Dermis microvascular lymphatic vessel endothelial cell (primary cell): ENCODE data around the gene TOB1. TPM values are rescaled to one million over a fixed set of nuclear protein-coding genes. Genes with fewer than 3 reads are reported as not detected.
"Not testable (repeated sequence)": the region's sequence is repeated elsewhere in the genome, so short reads cannot be mapped to it uniquely, and the experiment has no call there.

Source experiments
- DNase-seq, 2 donors: peaks; one replicate each; pipeline versions ENCODE4 v3.0.0 to v3.0.0-alpha.2; 2010; ENCODE audit warnings: low read depth in 2 of 2
- total RNA-seq: library from RNA; depleted of rRNA; stranded (reverse); fragments of >200 nt; gene quantifications from 2 replicates; pipeline ENCODE4 v1.2.1, GENCODE V29; 2014

The TOB1 gene
- total RNA-seq, 1 donor from 2014 or later, result 2.8 TPM

- no peak for DNase-seq
Measured at GRCh38 chr17:50898369-50899004, 32.3 kb upstream of the TOB1 start.

GRCh38 chr17:50894513-50894912, 28.4 kb upstream of the TOB1 start:
- DNase-seq, result not testable (repeated sequence)

GRCh38 chr17:50893183-50893993, 27.2 kb upstream of the TOB1 start:
- no peak for DNase-seq

GRCh38 chr17:50892101-50892776, 26.1 kb upstream of the TOB1 start:
- DNase-seq, result no peak

GRCh38 chr17:50891577-50891989, 25.4 kb upstream of the TOB1 start:
- no peak for DNase-seq

GRCh38 chr17:50890675-50891516, 24.7 kb upstream of the TOB1 start:
- DNase-seq, result no peak

- no peak for DNase-seq
Measured at GRCh38 chr17:50889528-50890118, 23.5 kb upstream of the TOB1 start.

- DNase-seq, result no peak
Measured at GRCh38 chr17:50887705-50888245, 21.6 kb upstream of the TOB1 start.

GRCh38 chr17:50884439-50885311, 18.5 kb upstream of the TOB1 start:
- DNase-seq, result no peak

- DNase-seq, result no peak
Measured at GRCh38 chr17:50883850-50884438, 17.8 kb upstream of the TOB1 start.

GRCh38 chr17:50882851-50883250, 16.7 kb upstream of the TOB1 start:
- DNase-seq, result no peak

- no peak for DNase-seq
Measured at GRCh38 chr17:50881182-50881581, 15.0 kb upstream of the TOB1 start.

- DNase-seq, result no peak
Measured at GRCh38 chr17:50879086-50879485, 12.9 kb upstream of the TOB1 start.

- DNase-seq, result no peak
Measured at GRCh38 chr17:50877838-50878237, 11.7 kb upstream of the TOB1 start.

- DNase-seq, result not testable (repeated sequence)
Measured at GRCh38 chr17:50877042-50877441, 10.9 kb upstream of the TOB1 start.

- no peak for DNase-seq
Measured at GRCh38 chr17:50875074-50875473, 8.9 kb upstream of the TOB1 start.

GRCh38 chr17:50872710-50873424, 6.7 kb upstream of the TOB1 start:
- no peak for DNase-seq

- DNase-seq, result no peak
Measured at GRCh38 chr17:50871898-50872297, 5.7 kb upstream of the TOB1 start.

GRCh38 chr17:50871364-50871763, 5.2 kb upstream of the TOB1 start:
- no peak for DNase-seq
